Esophagus muscularis mucosa (tissue), 4 donors: ENCODE data around the gene AOAH.

Experiments
- CTCF ChIP-seq, 3 experiments: fragments of 200-600 bp in 2 of 3; fragments of 450-650 bp in 1 of 3; sonication (generic) in 2 of 3; IDR thresholded peaks; one replicate each; pipeline ENCODE4 v1.5.1; 2017 to 2019; ENCODE audit warnings: antibody characterized with exemption in 3 of 3, mild to moderate bottlenecking in 2 of 3, moderate library complexity in 1 of 3
- EP300 ChIP-seq: sonication (generic); formaldehyde crosslinking; IDR thresholded peaks from one replicate; pipeline ENCODE4 v1.6.1; 2017; ENCODE audit warnings: antibody characterized with exemption
- POLR2A ChIP-seq: fragments of 450-650 bp; IDR thresholded peaks from one replicate; pipeline ENCODE4 v1.6.1; 2017; ENCODE audit warnings: antibody characterized with exemption, moderate library complexity, mild to moderate bottlenecking, low read depth

- TF ChIP-seq POLR2A = no peak
- TF ChIP-seq CTCF (IDR thresholded peaks at IDR 0.05) = no peak
- no peak for TF ChIP-seq EP300
These were observed 86.2 kb downstream of the AOAH start for GRCh38 chr7:36638140-36638539.
